Stimulated activated CD8-positive, alpha-beta memory T cell treated with anti-CD3 and anti-CD28 coated beads, Interleukin-12 subunit alpha, Interleukin-12 subunit beta, amount 100 ng/mL, for 24 hours (primary cell): ENCODE data around the gene CDH3.

ENCODE experiments used
- DNase-seq: peaks from one replicate; pipeline ENCODE4 v3.0.0-alpha.2; 2020; ENCODE audit errors: extremely low read depth

CDH3 gene

DNA sequence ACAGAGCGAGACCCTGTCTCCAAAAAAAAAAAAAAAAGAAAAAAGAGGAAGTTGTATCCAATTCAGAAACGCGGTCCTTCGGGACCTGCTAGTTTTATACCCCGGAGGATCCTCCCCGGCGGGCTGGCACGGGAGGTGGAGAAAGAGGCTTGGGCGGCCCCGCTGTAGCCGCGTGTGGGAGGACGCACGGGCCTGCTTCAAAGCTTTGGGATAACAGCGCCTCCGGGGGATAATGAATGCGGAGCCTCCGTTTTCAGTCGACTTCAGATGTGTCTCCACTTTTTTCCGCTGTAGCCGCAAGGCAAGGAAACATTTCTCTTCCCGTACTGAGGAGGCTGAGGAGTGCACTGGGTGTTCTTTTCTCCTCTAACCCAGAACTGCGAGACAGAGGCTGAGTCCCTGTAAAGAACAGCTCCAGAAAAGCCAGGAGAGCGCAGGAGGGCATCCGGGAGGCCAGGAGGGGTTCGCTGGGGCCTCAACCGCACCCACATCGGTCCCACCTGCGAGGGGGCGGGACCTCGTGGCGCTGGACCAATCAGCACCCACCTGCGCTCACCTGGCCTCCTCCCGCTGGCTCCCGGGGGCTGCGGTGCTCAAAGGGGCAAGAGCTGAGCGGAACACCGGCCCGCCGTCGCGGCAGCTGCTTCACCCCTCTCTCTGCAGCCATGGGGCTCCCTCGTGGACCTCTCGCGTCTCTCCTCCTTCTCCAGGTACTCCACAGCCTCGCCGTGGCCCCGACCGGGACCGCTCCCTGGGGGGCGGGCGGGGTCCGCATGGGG lies at the start of gene CDH3:
Gene CDH3 (plus strand): TSS at position 596 of the 779 bp plus-strand sequence. CDS start 70 bp downstream, at position 666.
- no peak for DNase-seq

DNA sequence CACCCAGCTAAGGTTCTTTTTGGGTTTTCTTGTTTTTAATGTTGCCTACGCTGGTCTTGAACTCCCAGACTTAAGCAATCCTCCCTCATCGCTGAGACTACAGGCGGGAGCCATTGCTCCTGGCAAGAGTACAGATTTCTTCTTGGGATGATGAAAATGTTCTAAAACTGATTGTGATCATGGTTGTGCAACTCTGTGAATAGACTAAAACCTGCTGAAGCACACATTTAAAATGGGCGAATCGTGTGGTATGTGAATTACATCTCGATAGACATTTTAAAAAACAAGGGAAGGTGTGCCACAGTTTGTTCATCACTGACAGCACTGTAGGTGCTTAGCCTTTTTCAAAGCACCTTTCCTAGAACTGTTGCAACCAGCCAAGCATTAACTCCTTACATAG lies 48.8 kb upstream of the CDH3 start:
- DNase-seq, result no peak

DNA sequence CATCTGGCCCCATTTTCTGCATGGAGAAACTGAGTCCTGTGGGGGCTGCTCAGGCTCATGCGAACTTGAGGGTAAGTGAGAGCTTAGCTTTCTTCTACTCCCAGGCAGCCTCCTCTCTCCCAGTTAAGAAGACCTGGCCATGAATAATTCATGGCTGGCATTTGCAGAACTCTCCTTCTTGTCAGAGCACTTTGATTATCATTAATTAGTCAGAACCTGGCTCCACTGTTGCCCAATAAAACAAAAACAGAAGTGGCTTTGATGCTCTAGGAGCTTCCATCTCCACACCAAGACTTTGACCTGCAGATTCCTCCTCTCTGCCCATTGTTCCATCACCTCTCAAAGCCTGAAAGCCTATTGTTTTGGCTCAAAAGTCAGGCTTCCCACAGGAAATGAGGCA lies 45.5 kb upstream of the CDH3 start:
- DNase-seq, result no peak

DNA sequence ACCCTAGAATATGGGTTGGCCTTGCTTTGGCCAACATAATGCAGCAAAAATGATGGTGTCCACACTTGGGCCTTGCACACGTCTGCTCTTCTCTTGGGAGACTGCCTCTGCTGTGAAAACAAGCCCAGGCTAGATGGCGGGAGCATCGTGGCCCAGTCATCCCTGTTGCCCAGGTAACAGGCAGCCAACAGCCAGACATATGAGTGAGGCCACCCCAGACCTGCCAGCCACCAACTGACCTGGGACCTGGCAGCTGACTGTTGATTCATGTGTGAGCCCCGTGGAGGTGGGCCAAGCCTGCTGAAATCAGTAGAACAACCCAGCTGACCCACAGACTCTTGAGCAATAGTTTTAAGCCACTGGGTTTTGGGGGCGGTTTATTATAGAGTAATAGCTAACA lies 39.4 kb upstream of the CDH3 start:
- DNase-seq, result no peak

DNA sequence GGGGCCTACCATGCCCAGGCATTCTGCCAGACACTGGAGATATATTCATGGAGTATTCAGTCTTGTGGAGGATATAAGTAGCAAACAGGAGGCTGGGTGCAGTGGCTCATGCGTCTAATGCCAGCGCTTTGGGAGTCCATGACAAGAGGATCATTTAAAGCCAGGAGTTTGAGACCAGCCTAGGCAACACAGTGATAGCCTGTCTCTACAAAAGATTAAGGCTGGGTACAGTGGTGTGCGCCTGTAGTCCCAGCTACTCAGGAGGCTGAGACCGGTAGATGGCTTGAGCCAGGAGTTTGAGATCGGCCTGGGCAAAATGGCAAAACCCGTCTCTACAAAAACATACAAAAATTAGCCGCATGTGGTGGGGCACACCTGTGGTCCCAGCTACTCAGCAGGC lies 37.7 kb upstream of the CDH3 start:
- DNase-seq, result no peak

DNA sequence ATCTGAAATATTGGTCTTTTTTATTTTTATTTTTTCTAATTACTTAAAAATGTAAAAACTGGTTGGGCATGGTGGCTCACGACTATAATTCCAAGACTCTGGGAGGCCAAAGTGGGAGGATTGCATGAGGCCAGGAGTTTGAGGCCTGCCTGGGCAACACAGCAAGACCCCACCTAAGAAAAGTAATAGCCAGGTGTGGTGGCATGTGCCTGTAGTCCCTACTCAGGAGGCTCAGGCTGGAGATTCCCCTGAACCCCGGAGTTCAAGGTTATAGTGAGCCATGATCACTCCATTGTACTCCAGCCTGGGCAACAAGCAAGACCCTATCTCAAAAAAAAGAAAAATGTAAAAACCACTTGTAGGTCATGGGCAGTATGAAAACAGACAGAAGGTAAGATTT lies 36.8 kb upstream of the CDH3 start:
- no peak for DNase-seq

DNA sequence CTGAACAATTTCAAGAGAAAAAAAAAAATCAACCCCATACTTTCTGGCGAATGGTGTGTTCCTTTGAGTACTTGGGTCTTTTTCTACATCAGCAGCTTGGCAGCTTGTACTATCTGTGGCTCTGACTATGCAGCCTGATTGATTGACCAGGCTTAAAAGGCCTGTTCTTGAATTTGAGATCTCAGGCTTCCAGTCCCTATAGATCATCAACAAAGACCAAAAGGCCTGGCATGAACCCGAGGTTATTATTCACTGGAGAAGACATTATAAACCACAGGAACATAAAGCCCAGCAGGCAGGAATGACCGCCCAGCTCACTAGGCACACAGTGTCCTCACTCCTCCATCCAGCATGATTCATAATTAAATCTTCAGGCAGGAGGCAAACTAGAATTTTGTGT lies 32.1 kb upstream of the CDH3 start:
- no peak for DNase-seq

DNA sequence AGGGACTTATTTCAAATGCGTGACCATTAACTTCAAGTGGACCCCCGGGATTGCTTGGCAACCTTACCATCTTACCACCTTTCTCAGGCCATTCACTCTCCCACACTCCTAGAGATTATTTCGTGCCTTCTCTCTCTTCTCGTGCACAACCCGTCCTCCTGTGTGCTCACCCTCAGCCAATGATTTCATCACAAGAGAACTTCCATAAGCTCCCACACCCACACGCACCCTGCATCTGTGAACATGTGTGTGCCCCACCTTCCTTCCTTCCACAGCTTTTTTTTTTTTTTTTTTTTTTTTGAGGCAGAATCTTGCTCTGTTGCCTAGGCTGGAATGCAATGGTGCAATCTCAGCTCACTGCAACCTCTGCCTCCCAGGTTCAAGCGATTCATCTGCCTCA lies 27.4 kb upstream of the CDH3 start:
- no peak for DNase-seq

DNA sequence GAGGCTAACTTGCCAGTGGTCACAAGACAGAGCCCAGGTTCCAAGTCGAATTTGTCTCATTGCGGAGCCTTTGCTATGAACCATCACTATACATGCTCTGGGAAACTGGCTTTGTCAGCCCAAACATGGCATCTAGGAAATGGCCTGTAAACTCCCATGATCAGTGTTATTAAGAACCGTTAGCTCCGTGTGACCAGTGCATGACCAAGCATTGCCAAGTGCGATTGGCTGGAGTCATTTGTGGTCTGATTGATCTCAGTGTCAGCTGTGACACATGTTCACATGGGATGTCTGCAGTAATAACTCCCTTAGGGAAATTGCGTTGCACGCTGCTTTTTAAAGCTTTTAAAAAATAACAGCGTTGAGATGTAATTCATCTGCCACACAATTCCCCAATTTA lies 18.6 kb upstream of the CDH3 start:
- no peak for DNase-seq

DNA sequence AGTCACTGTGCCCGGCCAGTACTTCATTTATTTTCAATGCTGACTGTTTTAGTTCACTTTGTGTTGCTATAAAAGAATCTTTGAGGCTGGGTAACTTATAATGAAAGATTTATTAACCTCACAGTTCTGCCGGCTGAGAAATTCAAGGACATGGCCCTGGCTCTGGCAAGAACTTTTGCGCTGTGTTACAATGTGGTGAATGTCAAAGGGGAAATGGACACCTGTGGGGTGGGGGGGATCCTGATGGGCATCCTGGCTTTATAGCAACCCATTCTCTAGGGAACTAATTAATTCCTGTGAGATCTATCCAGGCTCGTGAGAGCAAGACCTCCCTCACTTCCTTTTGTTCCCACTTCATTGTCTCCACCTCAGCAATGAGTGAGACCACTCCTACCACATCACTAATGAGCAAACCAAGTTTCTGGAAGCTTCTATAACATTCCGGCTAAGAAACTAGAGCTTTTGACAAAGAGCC lies 17.1 kb upstream of the CDH3 start:
- no peak for DNase-seq

DNA sequence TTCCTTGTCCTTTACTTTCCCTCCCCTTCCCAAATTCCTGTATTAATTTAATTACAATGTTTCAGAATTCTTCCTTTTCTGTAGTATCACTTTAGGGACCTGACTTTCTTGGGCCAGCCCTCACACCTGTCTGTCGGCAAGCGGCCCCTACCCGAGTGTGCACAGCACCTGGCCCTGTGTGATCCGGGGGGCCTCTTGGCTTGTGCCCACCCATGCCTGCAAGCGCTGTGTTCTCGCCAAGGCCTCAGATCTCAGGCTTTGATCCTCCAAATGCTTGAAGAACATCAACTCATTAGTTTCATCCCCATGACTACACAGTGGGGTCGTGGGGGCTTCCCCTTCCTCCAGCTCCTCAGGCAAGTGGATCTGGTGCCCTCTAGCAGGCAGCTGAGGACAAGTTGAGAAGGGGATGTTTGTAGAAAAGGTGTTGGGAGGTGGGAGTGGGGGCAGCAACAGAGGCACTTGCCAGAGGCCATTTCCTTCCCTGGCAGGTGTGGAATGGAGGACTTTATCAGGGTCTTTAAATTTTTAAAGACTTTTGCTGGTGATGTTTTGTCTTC lies 15.7 kb upstream of the CDH3 start:
- DNase-seq, result no peak

DNA sequence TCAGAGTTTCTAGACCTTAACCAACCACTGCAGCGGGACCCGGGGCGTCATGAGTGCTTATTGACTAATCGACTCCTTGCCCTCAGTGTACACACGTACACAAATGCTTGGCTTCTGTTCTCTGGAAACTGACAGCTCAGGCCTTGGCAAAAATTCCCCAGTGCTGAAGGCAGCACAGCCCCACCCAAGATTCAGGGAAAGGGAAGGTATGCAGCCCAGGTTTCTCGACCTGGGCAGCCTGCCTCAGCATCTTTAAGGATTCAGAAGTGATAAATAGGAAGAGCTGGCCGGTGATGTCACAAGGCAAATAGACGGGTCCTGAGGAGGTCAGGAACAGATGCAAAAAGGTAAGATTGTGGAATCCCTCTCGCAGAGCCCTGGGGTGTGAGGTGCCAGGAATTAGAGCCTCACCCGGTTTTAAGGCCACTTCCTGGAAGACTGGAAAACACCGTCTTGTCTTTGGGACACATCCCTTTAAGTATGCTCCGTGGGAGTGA lies 9.0 kb upstream of the CDH3 start:
- DNase-seq, result no peak

DNA sequence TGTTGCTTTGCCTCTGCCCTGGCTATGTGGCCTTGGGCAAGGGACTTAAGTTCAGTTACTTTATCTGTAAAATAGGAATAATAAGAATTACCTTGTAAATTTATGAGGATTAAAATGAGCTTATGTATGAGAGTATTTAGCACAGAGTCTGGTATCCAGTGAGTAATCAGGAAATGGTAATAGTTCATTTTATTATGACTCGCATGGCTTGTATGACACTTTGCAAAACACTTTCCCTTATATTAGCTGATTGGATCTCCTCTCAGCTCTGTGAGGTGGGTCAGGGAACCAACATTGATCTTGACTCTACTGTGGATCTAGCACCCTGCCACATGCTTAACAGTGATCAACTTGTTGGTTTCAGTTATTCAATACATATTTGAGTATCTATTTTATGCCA lies 8.3 kb upstream of the CDH3 start:
- DNase-seq, result no peak

DNA sequence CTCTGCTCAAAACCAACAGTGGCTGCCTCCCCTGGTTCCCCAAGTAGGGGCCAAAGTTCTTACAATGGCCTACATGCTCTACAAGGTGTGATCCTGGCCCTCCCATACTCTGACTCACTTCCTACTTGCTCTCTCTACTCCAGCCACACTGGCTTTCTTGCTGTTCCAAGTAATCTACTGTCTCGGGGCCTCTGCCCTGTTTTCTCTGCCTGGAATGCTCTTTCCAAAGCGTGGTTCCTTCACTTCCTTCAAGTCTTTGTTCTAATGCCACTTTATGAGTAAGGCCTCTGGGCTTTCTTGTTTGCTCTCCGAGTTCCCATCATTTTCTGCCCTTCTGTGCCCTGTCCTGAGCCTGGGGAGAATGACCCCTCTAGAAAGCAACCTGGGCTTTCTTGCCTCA lies 4.1 kb upstream of the CDH3 start:
- DNase-seq, result no peak

DNA sequence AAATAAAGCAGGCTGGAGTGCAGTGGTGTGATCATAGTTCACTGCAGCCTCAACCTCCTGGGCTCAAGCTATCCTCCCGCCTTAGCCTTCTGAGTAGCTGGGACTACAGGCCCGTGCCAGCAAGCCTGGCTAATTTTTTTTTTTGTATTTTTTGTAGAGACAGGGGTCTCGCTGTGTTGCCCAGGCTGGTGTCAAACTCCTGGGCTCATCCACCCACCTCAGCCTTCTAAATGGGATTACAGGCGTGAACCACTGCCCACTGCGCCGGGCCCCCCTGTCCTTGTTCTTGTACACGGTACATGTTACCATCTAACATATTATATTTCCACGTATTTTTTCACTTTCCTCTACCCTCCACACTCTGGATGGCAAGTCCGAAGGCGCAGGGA lies 3.1 kb upstream of the CDH3 start:
- DNase-seq, result no peak

DNA sequence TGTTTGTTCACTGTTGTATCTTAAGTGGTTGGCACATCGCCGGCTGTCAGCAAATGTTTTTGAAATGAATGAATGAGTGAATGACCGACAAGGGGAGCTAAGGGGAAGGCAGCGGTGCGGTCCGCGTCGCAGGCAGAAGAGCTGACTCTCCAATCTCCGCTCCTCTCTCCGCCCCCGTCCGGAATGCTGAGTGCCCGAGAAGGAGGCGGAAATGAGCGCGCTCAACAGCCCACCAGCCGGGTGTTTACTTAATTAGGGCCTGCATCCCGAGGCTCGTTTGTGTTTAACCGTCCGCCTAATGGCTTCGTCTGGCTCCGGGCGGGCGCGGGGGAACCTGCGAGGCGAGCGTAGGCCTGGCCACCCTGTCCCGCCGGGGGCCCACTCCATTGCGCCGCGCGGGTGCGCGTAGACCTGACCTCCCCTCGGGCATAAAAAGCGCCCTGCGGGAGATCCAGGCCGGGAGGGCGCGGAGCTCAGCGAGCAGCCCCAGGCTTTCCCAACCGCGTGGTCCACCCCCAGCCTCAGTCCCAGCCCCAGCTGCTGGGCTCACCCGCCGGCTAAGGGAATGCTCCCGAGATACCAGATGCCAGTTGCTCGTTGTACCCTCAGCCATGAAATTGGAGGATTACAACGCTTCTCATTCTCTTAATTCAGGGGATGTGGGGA lies 2.5 kb upstream of the CDH3 start:
- DNase-seq, result no peak

DNA sequence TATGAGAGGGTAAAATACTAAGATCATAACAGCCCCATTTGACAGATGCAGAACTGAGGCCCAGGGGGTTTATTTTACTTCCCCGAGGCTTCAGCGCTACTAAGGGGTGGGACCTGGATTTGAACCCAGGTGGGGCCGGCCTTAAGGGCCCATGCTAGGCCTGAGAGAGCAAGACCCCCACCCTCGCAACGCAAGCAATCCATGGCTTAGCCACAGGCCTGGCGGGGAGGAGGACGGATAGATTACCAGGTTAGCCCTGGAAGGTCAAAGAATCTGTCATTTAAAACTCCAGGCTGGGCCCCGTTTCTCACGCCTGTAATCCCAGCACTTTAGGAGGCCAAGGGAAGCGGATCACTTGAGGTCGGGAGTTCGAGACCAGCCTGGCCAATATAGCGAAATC lies 1.9 kb upstream of the CDH3 start:
- no peak for DNase-seq

DNA sequence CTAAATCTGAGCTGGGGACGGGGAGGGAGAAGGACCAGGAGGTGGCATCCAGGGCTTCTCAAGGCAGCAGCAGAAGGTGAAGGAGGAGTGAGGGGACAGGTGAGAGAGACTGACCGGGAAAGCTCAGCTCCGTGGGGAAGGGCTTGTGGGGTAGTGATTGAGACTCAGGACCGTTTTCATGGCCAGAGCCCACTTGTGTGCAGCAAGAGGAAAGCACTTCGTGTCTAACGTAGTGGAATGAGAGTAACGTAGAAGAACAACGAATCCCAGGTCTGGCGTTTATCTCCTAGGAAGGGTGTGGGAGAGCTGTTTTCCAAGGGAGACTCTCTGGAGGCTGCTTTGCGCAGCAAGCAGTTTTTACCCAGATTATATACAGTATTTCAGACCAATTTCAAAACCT lies 1.3 kb upstream of the CDH3 start:
- no peak for DNase-seq

DNA sequence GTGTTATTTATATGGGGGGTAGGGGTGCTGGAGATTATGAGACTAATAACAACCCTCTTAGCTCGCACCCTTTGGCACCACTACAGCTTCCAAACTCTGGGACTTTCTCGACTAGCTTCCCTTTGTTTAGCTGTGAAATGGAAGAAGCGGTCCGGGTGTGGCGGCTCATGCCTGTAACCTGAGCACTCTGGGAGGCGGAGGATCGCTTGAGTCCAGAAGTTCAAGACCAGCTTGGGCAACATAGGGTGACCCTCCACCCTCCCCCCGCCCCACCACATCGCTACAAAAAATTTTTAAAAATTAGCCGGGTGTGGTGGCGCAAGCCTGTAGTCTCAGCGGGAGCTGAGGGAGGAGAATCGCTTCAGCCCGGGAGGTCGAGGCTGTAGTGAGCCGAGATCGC lies 814 bp upstream of the CDH3 start:
- DNase-seq, result no peak

DNA sequence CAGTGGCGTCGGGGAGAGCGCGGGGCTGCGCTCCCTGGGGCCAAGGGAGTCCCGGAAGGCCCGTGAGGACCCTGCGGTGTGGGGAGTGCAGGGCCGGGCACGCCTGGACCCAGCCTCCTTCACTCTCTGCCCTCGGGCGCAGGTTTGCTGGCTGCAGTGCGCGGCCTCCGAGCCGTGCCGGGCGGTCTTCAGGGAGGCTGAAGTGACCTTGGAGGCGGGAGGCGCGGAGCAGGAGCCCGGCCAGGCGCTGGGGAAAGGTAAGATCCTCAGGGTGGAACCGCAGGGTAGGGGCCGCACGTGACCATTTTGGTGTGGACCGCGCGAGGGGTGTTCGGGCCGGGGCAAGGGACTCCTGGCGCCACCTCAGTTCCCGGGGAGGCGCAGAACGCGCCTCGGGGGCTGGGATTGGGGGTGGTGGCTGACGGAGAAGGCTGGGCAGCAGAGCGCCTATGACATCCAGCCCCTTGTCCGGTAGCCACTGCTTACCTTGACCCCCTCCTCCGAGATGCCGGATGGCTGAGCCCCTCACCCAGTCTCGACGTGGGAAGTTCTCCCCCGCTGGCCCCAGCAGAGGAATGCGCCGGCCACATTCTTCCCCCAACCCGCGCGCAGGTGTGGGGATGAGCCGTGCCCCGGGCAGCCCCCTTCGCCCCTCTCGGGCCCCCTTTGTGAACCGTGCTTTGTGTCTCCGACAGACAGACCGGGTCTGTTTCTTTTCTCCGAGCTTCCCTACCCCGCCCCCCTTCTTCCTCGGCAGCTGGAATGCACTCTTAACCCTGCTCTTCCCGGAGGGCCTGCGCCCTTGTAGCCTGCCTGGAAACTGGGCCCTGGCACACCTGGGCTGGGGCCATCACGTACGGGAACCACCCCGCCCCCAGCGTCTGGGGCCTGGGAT lies 631 bp downstream of the CDH3 start:
- no peak for DNase-seq

DNA sequence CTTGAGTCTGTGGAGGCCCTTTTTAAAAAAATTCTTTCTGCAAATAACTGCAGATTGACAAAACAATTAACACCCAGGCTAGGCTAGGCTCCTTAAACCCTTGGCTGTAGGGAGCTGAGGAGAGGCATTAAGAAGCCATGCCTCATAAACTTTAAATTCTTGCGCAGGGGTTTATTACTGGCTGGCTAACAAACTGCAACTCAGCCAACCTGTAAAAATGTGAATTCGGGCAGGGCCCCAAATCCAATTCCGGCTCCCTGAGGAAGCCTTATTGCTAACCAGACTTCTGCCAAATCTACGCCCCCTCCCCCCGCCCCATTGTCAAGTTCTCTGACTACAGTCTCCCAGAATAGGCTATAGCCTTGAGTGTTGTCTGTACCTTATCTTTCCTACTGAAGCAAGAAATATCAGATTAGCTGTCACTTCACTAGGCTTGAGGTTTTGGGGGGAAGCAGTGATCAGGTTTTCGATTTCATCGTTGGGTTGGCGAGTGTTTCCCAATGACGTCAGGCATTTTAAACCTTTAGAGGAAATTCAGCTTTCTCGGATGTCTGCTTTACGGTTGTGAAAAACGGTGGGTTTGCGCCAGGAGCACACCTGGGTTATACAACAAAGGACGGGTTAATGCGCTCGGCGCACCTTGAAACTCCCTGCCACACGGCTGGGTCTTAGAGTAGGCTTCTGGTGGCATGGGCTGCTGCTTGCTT lies 2.0 kb downstream of the CDH3 start:
- no peak for DNase-seq
